ENCODE results near the gene TMEM17. TPM values are rescaled to one million over a fixed set of nuclear protein-coding genes. Genes with fewer than 3 reads are reported as not detected.
A peak's percentile ranks its signal among the peaks of the same experiment; 100 is the strongest.

Gene TMEM17
- total and polyA plus RNA-seq, 2 of the 13 experiments (the other 11 are each of a cell fraction or from before 2014, with no cell fraction given), result 0.22 to 0.50 TPM

GRCh38 chr2:62482558-62483352, 23.2 kb downstream of the TMEM17 start:
- TF ChIP-seq PHF21A (CRISPR knock-in tag; IDR thresholded peaks at IDR 0.05) (0 out of 2 replicates have a peak, but pooled peaks have one; percentile 27), ZNF329 (CRISPR knock-in tag; IDR thresholded peaks at IDR 0.05; ENCODE audit: low read depth) (peak; percentile 92), DRAP1 (CRISPR knock-in tag; IDR thresholded peaks at IDR 0.05) (no peak), MAFK (conservative IDR thresholded peaks at IDR 0.05 in 1 of 2, IDR thresholded peaks at IDR 0.05 in 1 of 2; ENCODE audit: low read length in 2 of 2) (0 out of 4 replicates have a peak, but pooled peaks of 1 of the 2 experiments have one; percentile 9)
- H3K9ac ChIP-seq (ENCODE audit: insufficient read depth, low read depth, low read length), result no peak overlapping the region
- no peaks in the 10 kb centered on the region for H4K20me1 ChIP-seq (ENCODE audit: insufficient read depth, low read length)
- in situ Hi-C loops (cut with HindIII; ENCODE audit: extremely low pct_ligation_motif_present, low pct_unique_long_range_greater_than_20kb), result no loop called here
- DNase-seq (ENCODE audit: low spot score) (no peak), FAIRE-seq (no peak), ATAC-seq (no peak)
- H3K4me3 ChIP-seq (replicated peaks in 1 of 3; ENCODE audit: insufficient read depth in 1 of 3, low read depth in 2 of 3, low read length in 3 of 3), result no peak overlapping the region
- H3K27me3 ChIP-seq (ENCODE audit: control insufficient read depth in 1 of 2, insufficient read depth in 2 of 2, low read length in 2 of 2), result no peaks in the 10 kb centered on the region
- ChIA-PET POLR2A (interaction anchor here (1.2 kb wide), 1 partner anchor 222 kb away, joined by 3 read pairs; no protein-coding TSS in a partner anchor), CTCF (ENCODE audit: low intra/inter-chr PET ratio, low total read pairs) (no interaction called here)
- no peak overlapping the region for H3K4me2 ChIP-seq (ENCODE audit: low read depth, low read length)
- peak overlapping the region; percentile 44 for H2AFZ ChIP-seq (ENCODE audit: low read length)
- H3K79me2 ChIP-seq (ENCODE audit: insufficient read depth, low read length), result no peaks in the 10 kb centered on the region
- no peak overlapping the region for H3K27ac ChIP-seq (ENCODE audit: extremely low read length, insufficient read depth, low read length)
- intact Hi-C loops (cut with micrococcal nuclease; ENCODE audit: unreplicated experiment), result no loop called here
- H3K9me3 ChIP-seq (ENCODE audit: low read length), result no peaks in the 10 kb centered on the region
- no TSS peak for BruUV-seq (replicated peaks)
- 91% methylated on average over 6 of the region's 6 CpGs for WGBS (ENCODE audit: low lambda C conversion rate)
- no peaks in the 10 kb centered on the region for H3K36me3 ChIP-seq (replicated peaks in 1 of 2; ENCODE audit: control insufficient read depth in 1 of 2, insufficient read depth in 2 of 2, low read length in 2 of 2)
- peaks cover 49% of the 10 kb centered on the region for H3K4me1 ChIP-seq (ENCODE audit: insufficient read depth, low read length)

GRCh38 chr2:62479917-62480316, 26.1 kb downstream of the TMEM17 start:
- H3K9ac ChIP-seq (ENCODE audit: insufficient read depth, low read depth, low read length), result no peak overlapping the region
- no TSS peak for BruUV-seq (replicated peaks)
- H3K36me3 ChIP-seq (replicated peaks in 1 of 2; ENCODE audit: control insufficient read depth in 1 of 2, insufficient read depth in 2 of 2, low read length in 2 of 2), result no peaks in the 10 kb centered on the region
- H3K4me2 ChIP-seq (ENCODE audit: low read depth, low read length), result no peak overlapping the region
- ChIA-PET CTCF (ENCODE audit: low intra/inter-chr PET ratio, low total read pairs) (no interaction called here), POLR2A (no interaction called here)
- no peaks in the 10 kb centered on the region for H3K9me3 ChIP-seq (ENCODE audit: low read length)
- DNase-seq (ENCODE audit: low spot score) (no peak), FAIRE-seq (no peak), ATAC-seq (no peak)
- in situ Hi-C loops (cut with HindIII; ENCODE audit: extremely low pct_ligation_motif_present, low pct_unique_long_range_greater_than_20kb), result no loop called here
- H3K4me3 ChIP-seq (replicated peaks in 1 of 3; ENCODE audit: insufficient read depth in 1 of 3, low read depth in 2 of 3, low read length in 3 of 3), result no peak overlapping the region
- intact Hi-C loops (cut with micrococcal nuclease; ENCODE audit: unreplicated experiment), result no loop called here
- H3K27ac ChIP-seq (ENCODE audit: extremely low read length, insufficient read depth, low read length), result no peak overlapping the region
- no peak for TF ChIP-seq CSRNP1 (CRISPR knock-in tag; IDR thresholded peaks at IDR 0.05)
- no peaks in the 10 kb centered on the region for H3K79me2 ChIP-seq (ENCODE audit: insufficient read depth, low read length)
- no peaks in the 10 kb centered on the region for H3K27me3 ChIP-seq (ENCODE audit: control insufficient read depth in 1 of 2, insufficient read depth in 2 of 2, low read length in 2 of 2)
- no peak overlapping the region for H2AFZ ChIP-seq (ENCODE audit: low read length)
- no peaks in the 10 kb centered on the region for H4K20me1 ChIP-seq (ENCODE audit: insufficient read depth, low read length)
- 95% methylated on average over 3 of the region's 3 CpGs for WGBS (ENCODE audit: low lambda C conversion rate)
- H3K4me1 ChIP-seq (ENCODE audit: insufficient read depth, low read length), result peaks cover 38% of the 10 kb centered on the region
